ENCODE data around the gene RNU4-1. TPM values are rescaled to one million over a fixed set of nuclear protein-coding genes. Genes with fewer than 3 reads are reported as not detected.

RNU4-1 gene
- polyA plus RNA-seq, 1 donor from 2014 or later: not detected

Small RNAs within 50 kb of the gene (small RNA-seq; reads per million reads assigned to genes)
- gene RNU4-1 (399 to 14,010 (median 1,197) reads per million in 3 experiments), gene RNU4-2 (1,028 to 41,635 (median 3,334) reads per million in 3 experiments), gene RNU6-1088P (0 reads per million in 3 experiments)

Other genes starting within 250 kb of the RNU4-1 start
- gene RAB35, start 176.5 kb downstream of the RNU4-1 start, polyA plus RNA-seq: 60.2 and 65.2 TPM in 2 replicates
- 21.5 and 27.4 TPM in 2 replicates for gene GCN1, start 98.5 kb downstream of the RNU4-1 start, polyA plus RNA-seq
- gene RPLP0, start 92.1 kb downstream of the RNU4-1 start, polyA plus RNA-seq: 1,914 and 2,229 TPM in 2 replicates
- 5.9 and 6.3 TPM in 2 replicates for gene PXN, start 27.5 kb downstream of the RNU4-1 start, polyA plus RNA-seq
- under 0.01 TPM in 1 of 2 replicates, not detected in the other for gene RNU4-2, start 1.3 kb downstream of the RNU4-1 start, polyA plus RNA-seq
- 9.7 and 13.8 TPM in 2 replicates for gene SIRT4, start 9.1 kb upstream of the RNU4-1 start, polyA plus RNA-seq
- not detected in 2 replicates for gene PLA2G1B, start 34.5 kb upstream of the RNU4-1 start, polyA plus RNA-seq
- 7.5 and 9.2 TPM in 2 replicates for gene MSI1, start 75.9 kb upstream of the RNU4-1 start, polyA plus RNA-seq
- gene COX6A1, start 144.9 kb upstream of the RNU4-1 start, polyA plus RNA-seq: 1,801 and 2,017 TPM in 2 replicates
- gene TRIAP1, start 153.1 kb upstream of the RNU4-1 start, polyA plus RNA-seq: 40.7 and 45.1 TPM in 2 replicates
- 43.6 and 45.3 TPM in 2 replicates for gene GATC, start 153.2 kb upstream of the RNU4-1 start, polyA plus RNA-seq
- 263 and 289 TPM in 2 replicates for gene SRSF9, start 176.5 kb upstream of the RNU4-1 start, polyA plus RNA-seq
- 404 and 466 TPM in 2 replicates for gene DYNLL1, start 202.9 kb upstream of the RNU4-1 start, polyA plus RNA-seq
- gene COQ5, start 235.9 kb upstream of the RNU4-1 start, polyA plus RNA-seq: 91.6 and 98.6 TPM in 2 replicates
- gene RNF10, start 241.1 kb upstream of the RNU4-1 start, polyA plus RNA-seq: 139 and 145 TPM in 2 replicates

Data from neural cell (in vitro differentiated cells).